GM18873 (cell line): ENCODE measurements around the gene PPP1R2.
"Not testable (repeated sequence)": the region's sequence is repeated elsewhere in the genome, so short reads cannot be mapped to it uniquely, and the experiment has no call there.

ENCODE experiments used
- ATAC-seq: cut with Tn5 transposase; IDR thresholded peaks from one replicate; pipeline ENCODE4 v1.9.1; 2021; ENCODE audit warnings: mild to moderate bottlenecking, moderate library complexity, moderate number of reproducible peaks; ENCODE audit not compliant: unreplicated experiment, low FRiP score

Gene PPP1R2

DNA sequence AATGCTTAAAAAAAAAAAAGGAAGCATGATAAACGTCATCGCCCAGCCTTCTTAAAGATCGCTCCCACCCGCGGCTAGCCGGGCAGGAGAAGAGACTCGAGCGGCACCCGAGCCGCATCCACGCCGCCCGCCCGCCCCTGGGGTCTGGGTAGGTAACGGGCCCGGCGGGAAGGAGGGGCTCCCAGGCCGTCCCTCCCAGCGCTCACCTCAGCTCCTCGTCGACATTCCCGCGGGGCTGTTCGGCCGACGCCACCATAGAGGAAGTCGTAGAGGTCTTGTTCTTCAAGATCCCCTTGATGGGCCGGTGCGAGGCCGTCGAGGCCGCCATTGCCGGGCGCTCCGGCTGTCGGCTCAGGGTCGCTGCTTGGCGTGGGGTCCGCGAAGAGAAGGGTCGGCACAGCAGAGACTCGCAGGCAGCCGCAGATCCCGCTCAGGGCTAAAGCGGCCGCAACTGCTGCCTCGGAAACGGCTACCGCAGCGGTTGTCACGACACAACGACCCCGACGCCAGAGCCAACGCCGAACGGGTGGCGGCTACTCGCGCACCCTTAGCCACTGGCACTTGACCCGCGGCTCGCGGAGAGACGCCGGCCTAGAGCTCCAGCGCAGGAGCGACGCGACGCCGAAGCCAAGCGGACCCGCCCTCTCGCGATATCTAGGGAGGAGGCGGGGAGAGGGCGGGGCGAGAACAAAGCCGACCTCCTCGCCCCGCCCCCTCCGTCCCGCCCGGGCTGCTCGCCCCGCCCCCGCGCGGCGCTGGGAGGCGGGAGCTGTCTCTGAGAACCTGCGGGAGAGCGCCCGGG lies at the start of gene PPP1R2:
TSS of gene PPP1R2 (minus strand) at position 628 of the 802 bp plus-strand sequence. CDS start at position 328, 300 bp downstream.
- ATAC-seq: peak; percentile 50

DNA sequence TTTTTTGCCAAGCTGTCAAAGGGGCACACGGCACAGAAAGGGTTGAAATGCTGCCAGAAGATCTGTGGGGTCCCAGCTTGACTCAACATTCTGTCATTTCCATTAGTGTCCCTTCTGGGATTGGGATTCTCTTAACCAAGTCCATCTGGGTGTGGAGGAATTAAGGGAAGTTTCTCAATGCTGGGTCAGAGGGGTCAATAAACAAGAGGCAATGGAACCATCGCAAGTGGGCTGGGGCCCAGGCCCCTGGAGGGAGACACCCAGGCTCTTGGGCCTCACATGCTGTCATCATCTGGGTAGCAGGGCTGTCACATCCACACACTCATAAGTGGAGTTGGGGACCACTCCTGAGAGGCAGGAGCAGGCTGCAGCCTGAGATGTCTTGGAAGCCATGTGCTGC lies 48.7 kb upstream of the PPP1R2 start:
- no peak for ATAC-seq

- ATAC-seq: no peak
Measured at GRCh38 chr3:195591220-195591619, 48.1 kb upstream of the PPP1R2 start.

DNA sequence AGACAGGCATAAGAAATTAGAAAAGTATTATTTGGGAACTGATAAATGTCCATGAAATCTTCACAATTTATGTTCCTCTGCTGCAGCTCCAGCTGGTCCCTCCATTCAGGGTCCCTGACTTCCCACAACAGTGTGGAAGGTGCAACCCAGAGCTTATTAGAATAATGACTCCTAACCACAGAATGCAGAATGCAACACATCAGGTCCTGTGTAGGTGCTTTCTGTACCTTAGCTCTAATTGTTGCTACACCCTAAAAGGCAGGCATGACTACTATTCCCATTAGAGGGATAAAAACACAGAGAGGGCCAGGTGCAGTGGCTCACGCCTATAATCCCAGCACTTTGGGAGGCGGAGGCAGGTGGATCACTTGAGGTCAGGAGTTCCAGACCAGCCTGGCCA lies 47.3 kb upstream of the PPP1R2 start:
- not testable (repeated sequence) for ATAC-seq

DNA sequence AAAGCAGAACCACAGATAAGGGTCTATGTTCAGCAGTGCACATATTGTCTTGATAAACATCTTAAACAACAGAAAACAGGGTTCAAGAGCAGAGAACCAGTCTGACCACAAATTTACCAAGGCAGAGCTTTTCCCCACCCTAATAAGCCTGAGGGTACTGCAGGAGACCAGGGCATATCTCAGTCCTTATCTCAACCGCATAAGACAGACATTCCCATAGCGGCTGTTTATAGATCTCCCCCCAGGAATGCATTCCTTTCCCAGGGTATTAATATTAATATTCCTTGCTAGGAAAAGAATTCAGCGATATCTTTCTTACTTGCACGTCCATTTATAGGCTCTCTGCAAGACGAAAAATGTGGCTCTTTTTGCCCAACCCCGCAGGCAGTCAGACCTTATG lies 46.7 kb upstream of the PPP1R2 start:
- ATAC-seq: not testable (repeated sequence)

DNA sequence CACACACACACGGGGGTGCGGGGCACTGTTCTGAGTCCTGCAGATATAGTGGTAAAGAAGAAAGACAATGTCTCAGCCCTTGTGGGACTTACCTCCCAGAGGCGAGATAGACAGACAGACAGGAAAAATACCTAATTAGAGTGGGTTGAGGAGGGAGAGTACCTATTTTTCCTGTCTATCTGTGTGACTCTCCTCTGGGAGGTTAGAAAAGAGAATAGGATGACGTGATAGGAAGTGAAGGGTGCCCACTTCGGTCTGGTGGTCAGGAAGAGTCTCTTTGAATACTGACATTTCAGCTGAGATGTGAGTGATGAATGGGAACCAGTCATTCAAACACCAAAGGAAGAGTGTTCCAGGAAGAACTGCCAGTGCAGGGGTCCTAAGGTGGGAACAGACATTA lies 44.7 kb upstream of the PPP1R2 start:
- ATAC-seq: no peak

DNA sequence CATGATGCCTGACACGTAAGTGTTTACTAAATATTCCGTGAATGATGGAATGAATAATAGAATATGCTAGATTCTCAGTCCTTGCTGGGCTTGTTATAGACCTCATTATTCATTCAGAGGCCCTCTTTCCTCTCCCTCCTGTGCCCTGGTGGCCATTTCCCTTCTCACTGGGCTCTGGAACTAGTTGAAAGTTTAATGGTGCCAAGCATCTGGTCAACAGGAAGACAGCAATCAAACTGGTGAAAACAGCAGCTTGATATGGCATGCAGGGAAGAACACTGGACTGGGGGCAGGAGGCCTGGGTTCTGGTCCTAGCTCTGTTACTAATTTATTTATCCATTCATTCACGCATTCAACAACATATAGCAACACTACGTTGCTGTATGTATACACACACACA lies 44.3 kb upstream of the PPP1R2 start:
- no peak for ATAC-seq

DNA sequence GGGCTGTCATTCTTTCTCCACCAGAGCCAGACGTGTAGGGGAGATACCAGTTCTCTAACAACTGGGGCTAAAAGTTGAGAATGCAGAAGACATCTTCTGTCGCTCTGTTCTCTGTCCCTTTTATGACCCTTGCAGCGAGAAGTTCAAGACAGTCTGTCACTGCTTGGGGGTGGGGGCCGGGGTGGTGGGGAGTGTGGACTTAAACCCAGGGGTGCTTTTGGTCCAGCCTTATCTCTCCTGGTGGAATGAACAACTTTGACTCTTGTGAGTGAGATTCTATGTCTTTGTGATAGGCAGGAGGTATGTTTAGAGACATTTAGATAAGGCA lies 41.4 kb upstream of the PPP1R2 start:
- no peak for ATAC-seq

DNA sequence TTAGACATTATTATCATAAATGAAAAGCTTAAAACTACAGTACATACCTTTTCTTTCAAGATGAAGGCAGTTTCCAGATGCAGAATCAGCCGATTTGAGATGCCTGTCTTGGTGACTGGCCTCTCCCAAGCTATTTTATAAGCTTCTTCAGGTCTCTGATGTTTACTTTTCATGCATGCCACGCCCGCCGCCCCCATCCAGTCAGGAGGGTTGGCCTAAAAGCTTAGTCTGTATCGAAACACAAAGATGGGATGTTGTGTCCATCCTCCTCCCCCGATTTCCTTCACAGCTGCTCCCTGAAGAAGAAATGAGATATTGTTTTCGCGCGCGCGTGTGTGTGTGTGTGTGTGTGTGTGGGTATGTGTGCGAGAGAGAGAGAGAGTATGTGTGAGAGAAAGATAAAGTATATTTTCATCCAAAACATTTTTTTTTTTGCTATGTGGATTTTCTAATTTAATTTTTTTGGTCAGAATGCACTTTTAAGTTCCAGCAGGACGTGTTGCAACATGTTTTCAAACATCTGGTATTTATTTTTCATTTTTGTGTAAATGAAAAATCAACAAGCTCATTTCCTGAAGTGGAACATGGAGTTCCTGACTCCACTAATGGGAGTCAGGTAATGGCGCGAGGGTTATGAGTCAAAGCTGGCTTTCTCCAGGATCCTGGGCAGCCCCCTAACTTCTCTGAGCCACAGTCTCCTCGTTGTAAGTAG lies 40.9 kb upstream of the PPP1R2 start, which contains the start of gene APOD:
TSS of gene APOD (minus strand) at position 110 of the 712 bp plus-strand sequence. CDS start 4,479 bp downstream, outside the sequence.
- ATAC-seq: no peak

DNA sequence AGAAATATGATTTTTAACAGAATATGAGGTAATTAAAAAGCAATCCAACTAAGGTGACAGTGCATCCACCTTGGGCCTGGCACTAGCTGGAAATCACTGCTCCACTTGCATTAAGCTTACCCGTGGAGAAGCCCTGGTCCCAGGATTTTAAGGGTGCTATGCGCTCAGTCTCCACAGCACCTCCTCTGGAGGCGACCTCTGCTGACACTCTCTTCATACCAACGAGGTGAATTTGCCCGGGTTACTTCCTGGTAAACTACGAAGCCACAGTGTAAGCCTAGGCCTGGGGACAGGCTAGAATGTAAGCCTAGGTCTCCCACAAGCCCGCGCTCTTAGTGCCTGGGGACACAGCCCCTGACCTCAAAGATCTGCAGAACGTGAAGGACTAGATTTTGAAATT lies 39.8 kb upstream of the PPP1R2 start:
- no peak for ATAC-seq

DNA sequence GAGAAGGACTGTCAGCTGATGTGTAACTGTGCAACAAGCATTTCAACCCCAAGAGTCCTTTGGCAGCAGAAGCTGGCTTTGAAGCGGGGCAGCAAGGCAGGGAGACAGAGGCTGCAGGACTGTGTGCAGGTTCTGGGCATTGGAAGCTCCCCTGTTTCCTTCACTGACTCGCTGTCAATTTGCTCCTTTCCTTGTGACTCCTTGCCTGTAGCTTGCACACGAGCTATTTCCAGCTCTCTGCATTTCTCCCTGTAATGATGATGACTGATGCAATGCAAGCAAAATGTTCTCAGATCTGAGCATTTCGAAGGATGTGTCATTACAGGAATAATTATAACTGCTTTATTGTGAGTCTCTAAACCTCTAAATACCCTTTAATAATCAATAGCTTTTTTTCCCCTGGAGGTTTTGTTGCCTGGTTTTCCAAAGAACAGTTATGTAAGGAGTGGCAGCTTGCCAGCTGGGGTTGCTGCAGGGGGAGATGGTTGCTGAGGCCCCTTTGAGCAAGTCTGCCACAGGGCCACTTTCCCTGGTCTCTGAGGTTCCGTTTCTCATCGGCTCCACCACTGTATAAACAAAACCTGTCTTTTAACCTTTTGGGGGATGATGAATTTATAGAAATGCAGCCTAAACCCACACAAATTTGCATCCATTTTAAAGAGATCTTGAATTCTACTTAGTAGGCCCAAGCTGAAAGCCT lies 37.8 kb upstream of the PPP1R2 start:
- ATAC-seq: no peak

DNA sequence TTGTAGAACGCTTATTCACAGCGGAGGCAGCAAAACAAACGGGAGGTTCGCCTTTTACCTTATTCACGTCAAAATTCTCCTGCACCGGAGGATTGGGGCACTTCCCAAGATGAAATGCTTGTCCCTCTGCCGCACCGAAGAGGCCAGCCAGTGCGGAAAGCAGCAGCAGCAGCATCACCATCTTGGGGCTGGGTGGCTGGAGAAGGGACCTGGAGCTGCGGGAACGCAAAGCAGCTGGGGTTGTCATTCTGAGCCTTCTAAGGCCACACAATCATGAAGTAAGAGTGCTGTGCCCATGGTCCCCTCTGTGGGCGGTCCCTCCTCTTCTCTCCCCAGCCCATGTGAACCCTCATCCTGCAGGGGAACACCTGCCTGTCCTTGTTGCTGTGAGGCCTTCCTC lies 36.2 kb upstream of the PPP1R2 start:
- no peak for ATAC-seq

DNA sequence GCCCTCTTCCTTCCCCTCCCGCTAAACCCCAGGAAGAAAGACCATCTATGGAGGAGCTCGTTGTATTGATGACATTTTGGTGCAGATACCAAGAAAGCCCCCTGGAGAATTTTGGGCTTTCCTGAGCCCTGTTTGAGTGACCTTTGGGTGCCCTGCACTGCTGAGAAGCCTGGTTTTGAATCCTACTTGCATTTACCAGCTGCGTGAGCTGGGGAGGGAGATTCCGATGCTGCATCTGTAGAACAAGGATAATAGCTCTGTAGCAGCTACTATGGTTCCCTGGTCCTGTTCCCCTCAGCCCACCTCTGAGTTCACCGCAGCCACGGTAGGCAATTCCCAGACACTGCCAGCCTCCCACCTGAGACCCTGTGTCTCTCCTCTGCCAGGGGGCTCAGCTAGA lies 35.4 kb upstream of the PPP1R2 start:
- ATAC-seq: no peak

DNA sequence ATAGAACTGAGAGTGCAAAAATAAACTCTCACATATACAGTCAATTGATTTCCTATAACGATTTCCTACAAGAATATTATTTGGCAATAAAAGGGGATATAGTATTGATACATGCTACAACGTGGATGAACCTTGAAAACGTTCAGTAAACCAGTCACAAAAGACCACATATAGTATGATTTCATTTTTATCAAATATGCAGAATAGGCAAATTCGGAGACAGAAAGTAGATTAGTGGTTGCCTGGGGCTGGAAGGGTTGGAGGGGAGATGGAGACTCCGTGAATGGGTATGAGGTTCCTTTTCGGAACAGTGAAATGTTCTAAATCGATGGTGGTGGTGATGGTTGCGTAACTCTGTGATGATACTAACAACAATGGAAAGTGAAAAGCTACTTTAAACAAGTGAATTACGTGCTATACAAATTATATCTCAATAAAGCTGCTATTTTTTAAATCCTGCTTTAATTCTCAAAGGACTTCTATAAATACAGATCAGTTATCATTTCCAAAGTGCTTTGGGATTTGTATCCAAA lies 34.6 kb upstream of the PPP1R2 start:
- ATAC-seq: no peak

GRCh38 chr3:195574497-195575304 lies 31.6 kb upstream of the PPP1R2 start:
- ATAC-seq: no peak

- ATAC-seq: no peak
Measured at GRCh38 chr3:195573611-195574496, 30.7 kb upstream of the PPP1R2 start.

DNA sequence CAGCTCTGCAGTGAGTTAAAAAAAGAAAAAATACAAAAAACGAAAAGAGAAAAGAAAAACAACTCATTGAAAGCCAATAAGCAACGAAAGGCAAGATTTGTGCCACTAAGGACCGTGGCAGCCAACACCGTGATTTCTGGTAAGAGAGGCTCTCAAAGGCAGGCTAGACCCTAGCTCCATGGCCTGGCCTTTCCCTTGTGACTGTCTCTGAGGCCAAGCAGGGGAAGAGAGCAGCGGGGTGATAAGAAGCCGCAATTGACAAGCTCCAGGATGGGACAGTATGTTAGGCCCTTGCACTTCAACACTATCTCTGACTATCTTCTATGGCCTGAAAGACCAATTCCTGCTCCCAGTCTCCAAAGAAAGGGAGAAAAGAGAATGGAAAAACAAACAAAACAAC lies 28.2 kb upstream of the PPP1R2 start:
- no peak for ATAC-seq

DNA sequence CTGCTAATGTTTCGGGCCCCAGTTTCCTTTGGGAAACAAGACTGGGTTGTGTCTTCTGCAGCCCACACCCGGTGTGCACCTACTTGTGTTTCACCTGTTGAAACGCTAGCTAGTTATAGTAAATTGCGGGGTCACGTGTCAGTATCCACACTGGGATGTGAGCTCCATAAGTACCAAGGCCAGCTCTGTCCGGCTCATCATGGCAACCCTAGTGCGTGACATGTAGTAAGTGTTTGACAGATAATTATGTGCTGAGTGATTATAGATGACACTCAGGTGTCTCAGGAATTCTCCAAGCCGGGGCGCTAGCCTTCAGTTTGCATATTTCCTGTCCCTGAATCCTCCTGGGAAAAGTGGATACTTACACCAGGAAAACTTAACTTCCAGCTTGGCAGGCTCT lies 27.8 kb upstream of the PPP1R2 start:
- ATAC-seq: no peak

DNA sequence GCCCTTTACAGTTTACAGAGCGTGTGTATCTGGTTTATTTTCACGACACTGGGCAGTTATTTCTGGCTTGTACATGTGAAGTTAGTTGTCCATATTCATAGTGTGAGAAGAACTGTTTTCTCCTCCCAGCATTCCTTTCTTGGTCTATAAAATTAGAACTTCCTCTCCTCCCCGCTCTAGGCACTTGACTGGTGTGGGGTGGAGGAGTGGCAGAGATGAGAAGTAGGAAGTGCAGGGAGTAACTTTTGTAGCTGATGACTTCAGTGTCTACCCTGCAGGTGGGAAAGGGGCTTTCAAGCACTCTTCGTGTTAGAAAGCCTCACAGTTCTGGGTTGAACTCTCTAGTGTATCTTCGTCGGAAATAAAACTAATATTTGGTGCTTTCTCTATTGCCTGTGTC lies 27.2 kb upstream of the PPP1R2 start:
- no peak for ATAC-seq
